Hepatic stellate cell (primary cell): ENCODE results near the gene USH1G.
"Not testable (repeated sequence)": the region's sequence is repeated elsewhere in the genome, so short reads cannot be mapped to it uniquely, and the experiment has no call there.

ENCODE experiments used
- DNase-seq: peaks from one replicate; pipeline ENCODE4 v3.0.0; 2011; ENCODE audit warnings: low spot score

USH1G gene

DNA sequence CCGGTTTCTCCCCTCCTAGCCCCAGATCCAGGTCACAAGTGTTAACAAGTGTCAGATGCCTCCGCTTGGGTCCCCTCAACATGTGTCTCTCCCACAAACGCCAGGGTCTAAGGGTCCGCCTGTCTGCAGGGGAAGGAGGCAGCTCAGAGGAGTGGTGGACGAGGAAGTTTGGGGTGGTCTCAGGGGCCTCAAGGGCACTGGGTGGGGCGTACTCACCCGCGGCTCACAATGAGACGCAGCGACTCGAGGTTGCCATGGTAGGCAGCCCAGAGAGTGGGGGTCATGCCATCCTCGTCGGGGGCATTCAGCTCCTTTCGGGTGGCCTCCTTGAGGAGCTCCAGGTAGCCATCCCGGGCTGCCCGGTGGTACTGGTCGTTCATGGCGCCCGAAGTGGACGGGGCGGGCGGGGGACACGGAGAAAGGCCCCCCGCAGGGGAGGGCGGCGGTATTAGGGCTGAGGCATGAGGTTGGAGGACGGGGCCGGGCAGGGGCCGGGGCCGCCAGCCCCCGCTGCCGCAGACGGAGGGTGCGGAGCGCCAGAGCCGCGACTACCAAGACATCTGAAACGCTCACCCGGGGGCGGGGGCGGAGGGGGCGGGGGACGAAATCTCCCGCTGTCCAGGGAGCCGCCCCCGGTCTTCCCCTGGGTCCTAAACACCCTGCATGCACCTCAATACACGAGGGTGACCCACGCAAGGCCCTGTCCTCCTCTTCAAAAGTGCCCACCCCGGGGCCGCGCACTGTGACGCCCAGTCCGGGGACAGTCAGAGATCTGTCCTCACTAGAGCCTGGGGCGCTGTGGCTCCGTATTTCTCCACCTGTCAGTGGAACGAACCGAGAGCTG, at the start of gene USH1G:
Gene USH1G (minus strand): TSS at position 562 of the 844 bp plus-strand sequence. CDS start 182 bp downstream, at position 380.
- DNase-seq, result no peak

DNA sequence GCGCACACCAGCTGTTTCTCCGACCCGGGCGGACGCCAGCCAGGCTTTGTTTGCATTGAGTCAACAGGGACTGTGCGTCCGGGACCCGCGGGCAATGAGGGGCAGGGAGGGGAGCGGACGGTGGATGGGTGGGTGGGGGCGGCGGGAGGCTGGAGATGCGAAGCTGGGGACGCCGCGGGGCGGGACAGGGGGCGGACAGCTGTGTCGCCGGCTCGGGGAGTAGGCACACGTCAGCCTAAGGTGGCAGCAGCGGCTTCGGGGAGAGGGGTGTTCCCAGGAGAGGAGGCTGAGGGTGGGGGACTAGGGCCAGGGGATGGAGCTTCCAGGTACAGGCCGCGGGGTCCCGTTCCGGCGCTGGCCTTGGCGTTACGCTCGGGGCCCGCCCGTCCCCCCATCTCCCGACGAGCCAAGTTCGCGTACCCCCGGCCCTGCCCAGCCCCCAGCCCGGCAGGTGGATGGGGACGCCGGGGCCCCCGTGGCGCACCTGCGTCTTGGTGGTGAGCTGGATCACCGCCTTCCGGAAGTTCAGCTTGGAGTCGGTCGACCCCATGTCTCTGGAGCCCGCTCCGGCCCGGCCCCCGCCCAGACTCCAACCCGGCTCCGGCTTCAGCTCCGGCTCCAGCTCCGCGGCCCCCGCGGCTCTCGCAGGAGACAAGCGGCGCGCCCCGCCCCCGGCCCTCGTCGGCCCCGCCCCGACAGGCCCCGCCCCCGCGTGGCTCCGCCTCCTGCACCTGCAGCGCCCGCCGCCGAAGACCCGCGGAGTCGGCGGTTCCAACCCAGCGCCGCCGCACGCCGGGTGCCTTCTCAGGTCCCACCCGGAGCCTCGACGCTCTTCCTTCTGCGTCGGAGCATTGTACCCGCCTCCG, 49.3 kb upstream of the USH1G start, which contains the start of gene HID1:
Gene HID1 (minus strand): TSS at position 653 of the 866 bp plus-strand sequence. CDS start 103 bp downstream, at position 550.
- peak; percentile 53 for DNase-seq

- DNase-seq, result no peak
Observed at GRCh38 chr17:74971842-74972106, 48.7 kb upstream of the USH1G start.

- no peak for DNase-seq
Observed at GRCh38 chr17:74971069-74971841, 48.2 kb upstream of the USH1G start.

- DNase-seq, result no peak
Observed at GRCh38 chr17:74970395-74970794, 47.3 kb upstream of the USH1G start.

GRCh38 chr17:74969501-74969900, 46.4 kb upstream of the USH1G start:
- DNase-seq, result not testable (repeated sequence)

- no peak for DNase-seq
Observed at GRCh38 chr17:74968361-74968780, 45.3 kb upstream of the USH1G start.

DNA sequence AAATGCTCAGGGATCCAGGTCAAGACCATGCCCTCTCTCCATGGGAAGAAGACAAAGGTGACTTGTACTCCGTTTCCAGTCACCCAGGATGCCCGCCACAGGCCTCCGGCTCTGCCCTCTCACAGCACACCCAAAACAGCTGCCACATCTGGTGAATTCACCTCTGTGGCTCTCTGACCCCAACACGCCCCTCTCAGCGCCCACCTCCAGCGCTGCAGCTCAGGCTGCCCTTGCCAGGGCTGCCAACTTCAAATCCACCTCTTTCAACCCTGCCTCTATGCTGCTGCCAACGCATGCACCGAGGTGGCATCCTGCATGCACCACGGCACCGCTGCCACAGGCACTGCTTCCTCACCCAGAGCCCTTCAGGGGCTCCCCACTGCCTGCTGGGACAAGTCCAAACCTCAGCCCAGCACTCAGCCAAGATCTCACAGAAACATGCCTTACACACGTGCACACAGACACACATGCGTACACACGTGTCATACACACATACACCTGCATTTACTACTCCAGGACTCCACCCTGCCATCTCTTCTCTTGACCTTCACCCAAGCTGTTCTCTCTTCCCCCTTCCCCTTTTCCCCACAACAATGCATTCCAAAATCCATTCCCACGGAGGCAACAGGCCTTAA, 42.0 kb upstream of the USH1G start:
- no peak for DNase-seq

DNA sequence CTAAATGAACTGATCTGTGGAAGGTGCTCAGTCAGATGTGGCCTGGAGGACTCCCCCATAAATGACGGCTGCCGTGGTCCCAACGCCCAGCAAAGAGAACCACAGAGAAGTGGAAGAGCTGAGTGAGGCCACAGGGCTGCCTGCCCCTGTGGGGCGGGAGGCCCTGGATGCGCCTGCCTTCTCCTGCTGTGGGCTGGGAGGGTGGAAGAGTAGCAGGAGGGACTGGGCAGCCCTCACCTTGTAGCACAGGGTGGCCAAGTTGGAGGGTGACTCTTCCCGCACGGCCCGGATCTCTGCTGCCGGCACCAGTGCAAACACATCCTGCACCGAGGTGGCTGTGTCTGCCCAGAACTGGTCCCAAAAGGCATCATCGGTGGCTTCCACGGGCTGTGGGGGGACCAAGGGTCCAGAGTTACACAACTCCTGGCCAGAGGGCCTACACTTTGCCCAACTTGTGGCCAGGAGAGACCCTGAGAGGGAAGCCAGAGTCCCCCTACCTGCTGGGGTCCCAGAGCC, 41.2 kb upstream of the USH1G start:
- no peak for DNase-seq

DNA sequence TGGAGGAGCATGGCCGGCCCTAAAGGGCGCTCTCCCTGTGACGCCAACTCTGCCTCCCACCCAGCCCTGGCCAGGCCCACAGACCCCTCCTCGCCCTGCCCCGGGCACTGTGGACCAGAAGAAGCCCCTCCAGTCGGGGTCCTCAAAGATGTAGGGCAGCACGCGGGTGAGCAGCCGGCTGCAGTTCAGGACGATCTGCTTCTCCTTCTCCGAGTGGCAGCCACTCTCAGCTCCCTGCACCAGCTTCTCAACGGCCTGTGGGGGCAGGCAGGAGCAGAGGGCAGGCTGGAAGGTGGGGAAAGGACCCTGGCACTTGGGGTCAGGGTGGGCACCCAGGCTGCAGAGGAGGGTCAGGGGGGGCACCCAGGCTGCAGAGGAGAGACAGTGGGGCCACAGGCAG, 40.6 kb upstream of the USH1G start:
- no peak for DNase-seq

DNA sequence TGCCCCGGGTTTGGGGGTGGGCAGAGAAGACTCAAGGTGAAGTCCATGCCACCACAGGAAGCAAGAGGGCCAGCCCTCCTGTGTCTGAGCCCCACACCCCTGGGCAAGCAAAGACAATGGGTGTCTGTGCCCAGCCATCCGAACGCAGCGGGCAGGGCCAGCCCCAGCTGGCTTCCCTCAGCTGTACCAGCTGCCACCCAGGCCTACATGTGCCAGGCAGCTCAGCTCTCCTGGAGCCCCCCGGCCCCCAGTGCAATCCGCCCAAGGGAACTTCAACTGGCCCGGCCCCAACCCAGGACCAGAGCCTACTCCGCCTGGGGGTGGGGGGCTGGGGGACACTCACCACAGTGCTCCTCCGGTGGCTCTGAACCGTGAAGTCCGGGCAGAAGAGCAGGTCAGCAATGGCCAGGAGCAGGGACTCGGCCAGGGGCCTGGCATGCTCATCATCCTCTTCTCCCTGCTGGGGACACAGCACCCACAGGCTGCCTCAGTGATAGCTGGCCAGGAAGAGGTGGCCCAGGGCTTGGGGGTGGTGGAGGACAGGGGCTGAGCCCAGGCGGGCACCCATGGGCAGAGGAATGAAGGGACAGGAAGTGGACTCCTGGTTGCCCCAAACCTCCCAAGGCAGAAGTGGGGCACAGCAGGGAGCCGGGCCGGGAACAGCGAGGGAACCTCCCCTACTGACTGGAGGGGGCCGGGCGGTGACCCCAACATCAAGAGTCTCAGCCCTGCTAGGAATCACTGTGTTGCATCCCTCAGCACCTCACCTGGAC, 39.8 kb upstream of the USH1G start:
- DNase-seq, result no peak

DNA sequence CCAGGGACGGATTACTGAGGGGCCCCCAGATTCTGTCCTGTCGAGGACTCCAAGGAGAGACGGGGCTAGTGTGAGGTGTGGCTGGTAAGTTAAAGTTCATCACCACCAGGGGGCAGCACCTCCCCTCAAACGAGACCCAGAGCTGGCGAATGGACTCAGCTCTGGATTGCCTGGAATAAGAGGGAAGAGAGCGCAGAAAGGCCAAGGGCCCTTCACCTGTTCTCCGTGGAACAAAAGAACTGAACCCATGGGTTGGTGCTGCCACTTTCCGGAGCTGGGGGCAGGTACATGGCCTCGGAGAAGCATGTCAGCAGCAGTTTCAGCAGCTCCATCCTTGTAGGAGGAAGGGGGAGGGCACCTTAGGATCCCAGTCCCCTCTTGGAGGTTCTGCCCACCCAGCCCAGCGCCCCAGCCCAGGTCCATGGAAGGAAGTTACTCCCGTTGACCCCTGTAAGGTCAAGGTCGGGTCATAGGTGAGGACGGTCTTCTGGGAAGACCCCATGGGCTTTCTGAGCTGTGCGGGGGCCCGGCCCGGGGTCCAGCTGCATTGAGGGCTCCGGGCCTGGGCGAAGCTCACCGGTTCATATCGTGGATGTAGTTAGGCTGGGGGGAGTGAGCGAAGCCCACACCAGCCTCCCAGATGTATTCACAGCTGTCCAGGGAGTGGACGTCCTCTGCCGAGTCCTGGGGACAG, 38.7 kb upstream of the USH1G start:
- peak; percentile 95 for DNase-seq

GRCh38 chr17:74960570-74961342, 37.7 kb upstream of the USH1G start:
- DNase-seq, result peak; percentile 48

GRCh38 chr17:74959826-74960515, 36.9 kb upstream of the USH1G start:
- DNase-seq, result peak; percentile 51

DNA sequence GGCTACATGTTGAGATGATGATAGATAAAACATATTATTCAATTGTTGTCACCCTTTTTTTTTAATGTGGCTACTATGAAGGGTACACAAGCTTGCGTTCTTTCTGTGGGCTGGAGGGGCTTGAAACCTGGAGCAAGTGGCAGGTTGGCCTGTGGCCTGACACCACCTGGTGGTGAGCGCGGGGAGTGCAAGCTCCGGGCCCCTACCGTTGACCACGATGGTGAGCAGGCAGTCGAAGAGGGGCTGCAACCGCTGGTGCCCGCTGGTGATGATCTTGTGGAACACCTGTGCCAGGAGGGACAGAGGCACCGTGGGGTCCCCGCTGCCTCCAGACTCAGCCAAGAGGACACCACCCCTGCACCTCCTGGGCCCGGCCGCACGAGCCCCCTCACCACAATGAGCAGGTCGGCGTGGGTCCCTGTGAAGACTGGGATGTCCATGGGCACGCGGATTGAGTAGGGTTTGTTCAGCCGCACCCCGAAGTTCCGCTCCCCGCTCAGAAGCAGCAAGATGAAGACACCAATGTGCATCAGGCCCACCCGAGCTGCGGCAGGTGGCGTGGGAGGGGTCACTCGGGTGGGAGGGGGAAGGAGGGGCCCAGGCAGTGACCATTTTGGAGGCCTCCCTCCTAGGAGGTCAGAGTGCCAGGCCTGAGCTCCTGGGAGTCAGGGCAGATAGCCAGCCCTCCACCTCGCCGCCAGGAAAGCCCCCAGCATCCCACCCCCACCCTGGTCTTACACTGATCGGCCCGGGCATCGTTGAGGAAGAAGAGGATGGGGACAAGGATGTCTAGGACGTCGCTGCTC, 35.1 kb upstream of the USH1G start:
- DNase-seq, result peak; percentile 89

GRCh38 chr17:74956093-74956492, 33.0 kb upstream of the USH1G start:
- no peak for DNase-seq

GRCh38 chr17:74954665-74955421, 31.8 kb upstream of the USH1G start:
- no peak for DNase-seq
